GM21717 (cell line): ENCODE data around the gene FBLN1.
"Not testable (repeated sequence)": the region's sequence is repeated elsewhere in the genome, so short reads cannot be mapped to it uniquely, and the experiment has no call there.

Experiments used
- ATAC-seq: cut with Tn5 transposase; IDR thresholded peaks from one replicate; pipeline ENCODE4 v1.9.1; 2021; ENCODE audit warnings: mild to moderate bottlenecking, moderate library complexity; ENCODE audit not compliant: unreplicated experiment

The FBLN1 gene

GRCh38 chr22:45476814-45477213 lies 25.9 kb upstream of the FBLN1 start:
- ATAC-seq = no peak

GRCh38 chr22:45477366-45478107 lies 25.1 kb upstream of the FBLN1 start:
- no peak for ATAC-seq

- ATAC-seq = no peak
Observed at GRCh38 chr22:45478108-45478771, 24.4 kb upstream of the FBLN1 start.

GRCh38 chr22:45480717-45481116 lies 22.0 kb upstream of the FBLN1 start:
- ATAC-seq = no peak

GRCh38 chr22:45481661-45482060 lies 21.0 kb upstream of the FBLN1 start:
- no peak for ATAC-seq

GRCh38 chr22:45482169-45482568 lies 20.5 kb upstream of the FBLN1 start:
- no peak for ATAC-seq

- ATAC-seq = no peak
Observed at GRCh38 chr22:45483319-45483718, 19.4 kb upstream of the FBLN1 start.

- no peak for ATAC-seq
Observed at GRCh38 chr22:45483918-45484499, 18.7 kb upstream of the FBLN1 start.

GRCh38 chr22:45484742-45485141 lies 17.9 kb upstream of the FBLN1 start:
- no peak for ATAC-seq

GRCh38 chr22:45485261-45485660 lies 17.4 kb upstream of the FBLN1 start:
- ATAC-seq = no peak

GRCh38 chr22:45488764-45489370 lies 13.8 kb upstream of the FBLN1 start:
- no peak for ATAC-seq

- no peak for ATAC-seq
Observed at GRCh38 chr22:45490836-45491235, 11.8 kb upstream of the FBLN1 start.

GRCh38 chr22:45491841-45492240 lies 10.8 kb upstream of the FBLN1 start:
- ATAC-seq = no peak

- no peak for ATAC-seq
Observed at GRCh38 chr22:45493286-45493771, 9.4 kb upstream of the FBLN1 start.

GRCh38 chr22:45494306-45494705 lies 8.4 kb upstream of the FBLN1 start:
- ATAC-seq = not testable (repeated sequence)

- not testable (repeated sequence) for ATAC-seq
Observed at GRCh38 chr22:45495616-45496015, 7.1 kb upstream of the FBLN1 start.

- ATAC-seq = no peak
Observed at GRCh38 chr22:45496451-45496941, 6.2 kb upstream of the FBLN1 start.

- ATAC-seq = no peak
Observed at GRCh38 chr22:45497351-45498145, 5.1 kb upstream of the FBLN1 start.

GRCh38 chr22:45499746-45500145 lies 2.9 kb upstream of the FBLN1 start:
- no peak for ATAC-seq

- no peak for ATAC-seq
Observed at GRCh38 chr22:45503050-45503815, 550 bp downstream of the FBLN1 start.
